Kidney epithelial cell (primary cell): Measurements from ENCODE around the gene IPCEF1. TPM values are rescaled to one million over a fixed set of nuclear protein-coding genes. Genes with fewer than 3 reads are reported as not detected.

ENCODE experiments used
- DNase-seq: peaks from one replicate; pipeline ENCODE4 v3.0.0-alpha.2; 2010; ENCODE audit warnings: low read depth
- H3K27me3 ChIP-seq: 2 replicates; pipeline ENCODE4 v1.6.0; 2011; ENCODE audit warnings: low read length; ENCODE audit not compliant: control insufficient read depth, insufficient read depth
- H3K36me3 ChIP-seq: 2 replicates; pipeline ENCODE4 v1.5.1; 2011; ENCODE audit warnings: low read length; ENCODE audit not compliant: control insufficient read depth, insufficient read depth
- H3K4me3 ChIP-seq: 2 replicates; pipeline ENCODE4 v1.5.1; 2011; ENCODE audit warnings: low read depth, mild to moderate bottlenecking, control low read depth, low read length
- total RNA-seq: library from RNA; depleted of rRNA; stranded (reverse); fragments of >200 nt; gene quantifications from 2 replicates; pipeline ENCODE4 v1.2.3, GENCODE V29; 2015
- TF ChIP-seq, protein P1 (sequence below): IDR thresholded peaks from 2 replicates; pipeline ENCODE4 v1.5.1; 2011; ENCODE audit warnings: mild to moderate bottlenecking, moderate library complexity, low read length, control low read depth, inconsistent platforms; ENCODE audit not compliant: insufficient read depth, poor library complexity, severe bottlenecking

Gene IPCEF1
- total RNA-seq, 1 donor from 2014 or later = 1.0 TPM

- Histone ChIP-seq H3K36me3 (no peaks in the 10 kb centered on the region), H3K4me3 (no peak overlapping the region), H3K27me3 (no peaks in the 10 kb centered on the region)
- TF ChIP-seq, protein P1, sequence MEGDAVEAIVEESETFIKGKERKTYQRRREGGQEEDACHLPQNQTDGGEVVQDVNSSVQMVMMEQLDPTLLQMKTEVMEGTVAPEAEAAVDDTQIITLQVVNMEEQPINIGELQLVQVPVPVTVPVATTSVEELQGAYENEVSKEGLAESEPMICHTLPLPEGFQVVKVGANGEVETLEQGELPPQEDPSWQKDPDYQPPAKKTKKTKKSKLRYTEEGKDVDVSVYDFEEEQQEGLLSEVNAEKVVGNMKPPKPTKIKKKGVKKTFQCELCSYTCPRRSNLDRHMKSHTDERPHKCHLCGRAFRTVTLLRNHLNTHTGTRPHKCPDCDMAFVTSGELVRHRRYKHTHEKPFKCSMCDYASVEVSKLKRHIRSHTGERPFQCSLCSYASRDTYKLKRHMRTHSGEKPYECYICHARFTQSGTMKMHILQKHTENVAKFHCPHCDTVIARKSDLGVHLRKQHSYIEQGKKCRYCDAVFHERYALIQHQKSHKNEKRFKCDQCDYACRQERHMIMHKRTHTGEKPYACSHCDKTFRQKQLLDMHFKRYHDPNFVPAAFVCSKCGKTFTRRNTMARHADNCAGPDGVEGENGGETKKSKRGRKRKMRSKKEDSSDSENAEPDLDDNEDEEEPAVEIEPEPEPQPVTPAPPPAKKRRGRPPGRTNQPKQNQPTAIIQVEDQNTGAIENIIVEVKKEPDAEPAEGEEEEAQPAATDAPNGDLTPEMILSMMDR = peak; percentile 54
- DNase-seq = no peak
These were observed 13.9 kb upstream of the IPCEF1 start for GRCh38 chr6:154370545-154370944.

- Histone ChIP-seq H3K36me3 (no peaks in the 10 kb centered on the region), H3K4me3 (no peak overlapping the region), H3K27me3 (no peaks in the 10 kb centered on the region)
- TF ChIP-seq, protein P1 = no peak
- no peak for DNase-seq
These were observed 11.5 kb upstream of the IPCEF1 start for GRCh38 chr6:154367839-154368695.

- DNase-seq = no peak
- TF ChIP-seq, protein P1 = no peak
- H3K36me3 ChIP-seq = no peaks in the 10 kb centered on the region
- no peak overlapping the region for H3K4me3 ChIP-seq
- no peaks in the 10 kb centered on the region for H3K27me3 ChIP-seq
These were observed 10.7 kb upstream of the IPCEF1 start for GRCh38 chr6:154367336-154367735.

DNA sequence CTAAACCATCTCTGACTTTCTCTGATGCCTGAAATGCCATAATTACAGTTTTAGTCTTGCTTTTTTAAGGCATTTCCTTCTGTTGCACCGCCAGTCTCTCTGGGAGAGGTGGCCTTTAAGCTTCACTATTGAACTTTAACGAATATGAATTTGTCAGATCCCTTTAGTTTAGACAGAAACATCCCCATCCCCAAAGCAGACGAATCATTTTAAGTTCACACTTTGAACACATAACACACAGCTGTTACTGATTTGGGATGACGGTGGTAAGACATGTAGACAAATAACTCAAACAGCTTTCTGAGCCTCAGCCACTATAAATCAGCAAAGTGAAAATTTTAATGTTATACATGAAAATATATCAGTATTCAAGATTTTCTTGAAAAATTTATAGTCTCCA lies 7.2 kb upstream of the IPCEF1 start:
- Histone ChIP-seq H3K27me3 (no peaks in the 10 kb centered on the region), H3K36me3 (no peaks in the 10 kb centered on the region), H3K4me3 (no peak overlapping the region)
- no peak for DNase-seq
- TF ChIP-seq, protein P1 = no peak

- no peak for DNase-seq
- Histone ChIP-seq H3K27me3 (no peaks in the 10 kb centered on the region), H3K4me3 (no peak overlapping the region), H3K36me3 (no peaks in the 10 kb centered on the region)
- TF ChIP-seq, protein P1 = no peak
These were observed 4.9 kb upstream of the IPCEF1 start for GRCh38 chr6:154361476-154361875.

DNA sequence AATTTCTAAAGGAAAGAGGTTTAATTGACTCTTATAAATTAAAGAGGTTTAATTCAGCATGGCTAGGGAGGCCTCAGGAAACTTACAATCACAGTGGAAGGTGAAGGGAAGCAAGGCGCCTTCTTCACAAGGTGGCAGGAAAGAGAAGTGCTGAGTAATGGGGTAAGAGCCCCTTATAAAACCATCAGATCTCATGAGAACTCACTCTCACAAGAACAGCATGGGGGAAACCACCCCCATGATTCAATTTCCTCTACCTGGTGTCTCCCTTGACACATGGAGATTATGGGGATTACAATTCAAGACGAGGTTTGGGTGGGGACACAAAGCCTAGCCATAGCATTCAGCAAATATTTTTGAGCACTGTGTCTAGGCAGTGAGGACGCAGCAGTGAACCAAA lies 3.9 kb upstream of the IPCEF1 start:
- TF ChIP-seq, protein P1 = no peak
- DNase-seq = no peak
- H3K27me3 ChIP-seq = no peaks in the 10 kb centered on the region
- H3K36me3 ChIP-seq = no peaks in the 10 kb centered on the region
- no peak overlapping the region for H3K4me3 ChIP-seq
